Measurements from ENCODE around the gene HSFX1. TPM values are rescaled to one million over a fixed set of nuclear protein-coding genes. Genes with fewer than 3 reads are reported as not detected.

Gene HSFX1
- total RNA-seq, 4 donors from 2014 or later: 2.1 to 5.0 (median 3.8) TPM; not detected in 1

DNA sequence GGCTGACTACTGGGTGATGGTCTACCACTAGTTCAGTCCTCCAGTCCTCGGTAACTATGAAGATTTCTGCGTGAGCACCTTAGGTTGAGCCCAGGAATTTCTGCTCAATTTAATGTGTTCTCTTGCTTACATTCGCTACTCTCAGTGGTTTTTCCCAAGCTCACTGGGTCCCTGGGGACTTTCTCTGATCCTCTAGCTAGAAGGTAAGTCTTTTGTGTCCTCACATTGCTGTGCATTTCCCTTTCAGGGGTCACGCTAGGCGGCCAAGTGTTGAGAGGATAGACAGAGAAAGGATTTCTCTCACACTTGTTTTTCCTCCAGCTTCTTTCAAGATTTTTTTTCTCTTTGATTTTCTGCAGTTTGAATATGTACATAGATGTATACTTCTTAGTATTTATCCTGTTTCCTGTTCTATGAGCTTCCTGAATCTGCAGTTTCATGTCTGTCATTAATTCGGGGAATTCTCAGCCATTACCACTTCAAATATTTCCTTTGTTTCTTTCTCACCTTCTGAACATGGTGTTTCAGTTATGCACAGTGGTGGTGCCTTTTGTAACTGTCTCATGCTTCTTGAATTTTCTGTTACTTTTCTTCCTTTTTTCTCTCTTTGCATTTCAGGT, 25.3 kb downstream of the HSFX1 start:
- Histone ChIP-seq H3K36me3 (no peaks in the 10 kb centered on the region), H3K4me3 (no peak overlapping the region), H3K4me1 (no peaks in the 10 kb centered on the region), H3K9me3 (no peaks in the 10 kb centered on the region), H3K27ac (no peak overlapping the region), H3K27me3 (no peaks in the 10 kb centered on the region)
- DNase-seq: no peak
- TF ChIP-seq, protein P1, sequence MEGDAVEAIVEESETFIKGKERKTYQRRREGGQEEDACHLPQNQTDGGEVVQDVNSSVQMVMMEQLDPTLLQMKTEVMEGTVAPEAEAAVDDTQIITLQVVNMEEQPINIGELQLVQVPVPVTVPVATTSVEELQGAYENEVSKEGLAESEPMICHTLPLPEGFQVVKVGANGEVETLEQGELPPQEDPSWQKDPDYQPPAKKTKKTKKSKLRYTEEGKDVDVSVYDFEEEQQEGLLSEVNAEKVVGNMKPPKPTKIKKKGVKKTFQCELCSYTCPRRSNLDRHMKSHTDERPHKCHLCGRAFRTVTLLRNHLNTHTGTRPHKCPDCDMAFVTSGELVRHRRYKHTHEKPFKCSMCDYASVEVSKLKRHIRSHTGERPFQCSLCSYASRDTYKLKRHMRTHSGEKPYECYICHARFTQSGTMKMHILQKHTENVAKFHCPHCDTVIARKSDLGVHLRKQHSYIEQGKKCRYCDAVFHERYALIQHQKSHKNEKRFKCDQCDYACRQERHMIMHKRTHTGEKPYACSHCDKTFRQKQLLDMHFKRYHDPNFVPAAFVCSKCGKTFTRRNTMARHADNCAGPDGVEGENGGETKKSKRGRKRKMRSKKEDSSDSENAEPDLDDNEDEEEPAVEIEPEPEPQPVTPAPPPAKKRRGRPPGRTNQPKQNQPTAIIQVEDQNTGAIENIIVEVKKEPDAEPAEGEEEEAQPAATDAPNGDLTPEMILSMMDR (IDR thresholded peaks at IDR 0.05): no peak
- TF ChIP-seq POLR2A (IDR thresholded peaks at IDR 0.05): no peak

DNA sequence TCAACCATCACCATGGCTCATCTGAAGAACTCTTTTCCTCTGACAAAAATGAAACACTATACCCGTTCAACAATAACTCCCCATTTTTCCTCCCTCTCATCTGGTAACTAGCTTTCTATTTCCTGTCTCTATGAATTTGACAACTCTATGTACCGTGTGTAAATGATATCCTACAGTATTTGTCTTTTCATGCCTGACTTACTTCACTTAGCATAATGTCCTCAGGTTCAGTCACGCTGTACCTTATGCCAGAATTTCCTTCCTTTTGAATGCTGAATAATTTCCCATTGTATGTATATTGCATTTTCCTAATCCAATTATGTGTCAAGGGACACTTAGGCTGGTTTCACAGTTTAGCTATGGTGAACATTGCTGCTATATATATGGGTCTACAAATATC, 26.1 kb downstream of the HSFX1 start:
- no peak overlapping the region for H3K4me3 ChIP-seq
- DNase-seq: no peak

DNA sequence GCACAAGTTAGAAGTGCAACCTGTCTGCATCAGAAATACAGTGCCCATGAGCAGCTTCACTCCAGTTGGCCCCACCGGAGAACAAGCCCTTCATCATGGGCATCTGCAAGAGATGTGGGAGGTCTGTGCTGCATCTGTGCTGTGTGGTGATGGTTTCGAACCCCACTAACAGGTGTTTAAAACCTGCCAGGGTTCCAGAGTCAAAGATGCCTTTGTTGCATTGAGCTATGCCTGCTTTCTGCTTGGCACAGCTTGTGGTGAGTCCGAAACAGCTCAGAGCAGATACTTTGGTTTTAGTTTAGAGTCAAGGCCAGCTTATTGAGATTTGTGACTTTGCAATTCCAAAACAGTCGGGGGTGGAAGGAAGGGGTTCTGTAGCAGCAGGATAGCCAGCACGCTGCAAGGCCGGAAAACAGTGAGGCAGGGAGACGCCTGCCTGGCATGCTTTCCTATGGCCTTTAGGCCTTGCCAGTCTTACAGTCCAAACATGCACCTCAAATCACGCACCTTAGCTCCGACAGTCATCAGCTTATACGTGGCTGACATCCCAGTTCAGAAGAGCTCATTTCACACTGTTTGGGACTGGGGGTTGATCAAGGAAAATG, 29.7 kb downstream of the HSFX1 start:
- H3K27ac ChIP-seq: no peak overlapping the region
- no peaks in the 10 kb centered on the region for H3K9me3 ChIP-seq
- TF ChIP-seq, protein P1 (IDR thresholded peaks at IDR 0.05): no peak
- TF ChIP-seq POLR2A (IDR thresholded peaks at IDR 0.05): no peak

More for the DNA sequence above, 26.1 kb downstream of the HSFX1 start:
- Histone ChIP-seq H3K27me3 (no peaks in the 10 kb centered on the region), H3K4me1 (no peaks in the 10 kb centered on the region), H3K9me3 (no peaks in the 10 kb centered on the region), H3K36me3 (no peaks in the 10 kb centered on the region), H3K27ac (no peak overlapping the region)
- TF ChIP-seq POLR2A (IDR thresholded peaks at IDR 0.05): no peak
- TF ChIP-seq, protein P1 (IDR thresholded peaks at IDR 0.05): no peak

DNA sequence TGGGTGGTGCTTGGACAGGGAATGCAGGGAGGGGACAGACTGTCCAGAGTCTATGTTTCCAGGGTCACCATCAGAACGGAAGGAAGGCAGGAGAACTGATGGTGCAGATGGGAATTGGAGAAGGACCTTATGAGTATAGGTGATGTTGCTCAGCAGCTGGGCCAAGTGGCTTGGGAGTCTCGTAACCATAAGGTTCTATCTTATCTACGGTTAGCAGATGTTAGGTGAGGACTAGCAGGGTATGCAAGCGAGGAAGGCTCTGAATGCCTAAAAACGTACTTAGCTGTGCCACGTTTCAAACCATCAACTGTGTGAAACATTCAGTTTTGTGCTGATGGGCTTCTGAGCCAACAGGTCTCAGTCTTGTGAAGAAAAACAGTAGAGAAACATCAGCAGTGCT, 30.2 kb downstream of the HSFX1 start:
- DNase-seq: no peak
- no peaks in the 10 kb centered on the region for H3K27me3 ChIP-seq
- H3K27ac ChIP-seq: no peak overlapping the region
- no peaks in the 10 kb centered on the region for H3K9me3 ChIP-seq
- H3K4me1 ChIP-seq: no peaks in the 10 kb centered on the region
- H3K4me3 ChIP-seq: no peak overlapping the region
- TF ChIP-seq, protein P1 (IDR thresholded peaks at IDR 0.05): no peak
- TF ChIP-seq POLR2A (IDR thresholded peaks at IDR 0.05): no peak
- no peaks in the 10 kb centered on the region for H3K36me3 ChIP-seq

More for the DNA sequence above, 29.7 kb downstream of the HSFX1 start:
- H3K27me3 ChIP-seq: no peaks in the 10 kb centered on the region
- DNase-seq: no peak
- no peak overlapping the region for H3K4me3 ChIP-seq
- H3K36me3 ChIP-seq: no peaks in the 10 kb centered on the region
- H3K4me1 ChIP-seq: no peaks in the 10 kb centered on the region

- Histone ChIP-seq H3K27ac (no peak overlapping the region), H3K4me3 (no peak overlapping the region), H3K36me3 (no peaks in the 10 kb centered on the region), H3K4me1 (no peaks in the 10 kb centered on the region), H3K27me3 (no peaks in the 10 kb centered on the region), H3K9me3 (no peaks in the 10 kb centered on the region)
- TF ChIP-seq, protein P1 (IDR thresholded peaks at IDR 0.05): no peak
- no peak for DNase-seq
Observed at GRCh38 chrX:149807747-149808458, 34.0 kb downstream of the HSFX1 start.
